ENCODE results near the gene HOXB4. TPM values are rescaled to one million over a fixed set of nuclear protein-coding genes. Genes with fewer than 3 reads are reported as not detected.

HOXB4 gene
- total and polyA plus RNA-seq, 5 experiments from 2014 or later, result 0.06 to 2.3 (median 0.95) TPM; not detected in 1

GRCh38 chr17:48574505-48575065 is 3.6 kb downstream of the HOXB4 start:
- Mint-ChIP-seq H3K27me3 (peaks cover 16 to 27% (median 24%) of the 10 kb centered on the region in 5 donors), H3K4me3 (no peak overlapping the region)
- POLR2A ChIA-PET, result interaction anchor here (0.7 to 1.5 kb wide), 3 partner anchors 8 to 121 kb away, joined by 3 to 4 read pairs (median 3); no protein-coding TSS in a partner anchor

GRCh38 chr17:48571826-48572417 is 6.2 kb downstream of the HOXB4 start:
- H3K4me1 Mint-ChIP-seq, result peaks cover 5 to 31% (median 9%) of the 10 kb centered on the region in 4 donors
- no peak overlapping the region for H3K27ac Mint-ChIP-seq
- no peak overlapping the region for H3K4me3 Mint-ChIP-seq
- H3K36me3 Mint-ChIP-seq, result peaks cover 0 to 3% (median 0%) of the 10 kb centered on the region in 3 donors
- no peak for DNase-seq
- H3K9me3 Mint-ChIP-seq, result no peaks in the 10 kb centered on the region
- POLR2A ChIA-PET, result no interaction called here
- ATAC-seq, result no peak
- peaks cover 9 to 22% (median 17%) of the 10 kb centered on the region in 5 donors for H3K27me3 Mint-ChIP-seq

More at GRCh38 chr17:48574505-48575065, 3.6 kb downstream of the HOXB4 start:
- Mint-ChIP-seq H3K9me3 (no peaks in the 10 kb centered on the region), H3K27ac (no peak overlapping the region), H3K4me1 (peaks cover 9 to 41% (median 25%) of the 10 kb centered on the region in 4 donors), H3K36me3 (no peaks in the 10 kb centered on the region)
- DNase-seq, result no peak
- no peak for ATAC-seq

GRCh38 chr17:48571024-48571818 is 6.9 kb downstream of the HOXB4 start:
- ATAC-seq (no peak), DNase-seq (peak in 1 of 10 donors; percentile 42)
- Mint-ChIP-seq H3K4me3 (no peak overlapping the region), H3K4me1 (peaks cover 4 to 27% (median 7%) of the 10 kb centered on the region in 4 donors), H3K36me3 (peaks cover 0 to 3% (median 0%) of the 10 kb centered on the region in 3 donors), H3K27me3 (peaks cover 9 to 20% (median 17%) of the 10 kb centered on the region in 5 donors), H3K9me3 (no peaks in the 10 kb centered on the region), H3K27ac (no peak overlapping the region)
- POLR2A ChIA-PET, result no interaction called here

GRCh38 chr17:48570325-48571023 is 7.7 kb downstream of the HOXB4 start:
- no peaks in the 10 kb centered on the region for H3K9me3 Mint-ChIP-seq
- peaks cover 0 to 3% (median 0%) of the 10 kb centered on the region in 3 donors for H3K36me3 Mint-ChIP-seq
- POLR2A ChIA-PET, result no interaction called here
- DNase-seq, result no peak
- H3K4me3 Mint-ChIP-seq, result no peak overlapping the region
- H3K27me3 Mint-ChIP-seq, result peaks cover 9 to 16% (median 14%) of the 10 kb centered on the region in 5 donors
- H3K27ac Mint-ChIP-seq, result peak overlapping the region in 1 of 10 donors; percentile 44
- peaks cover 4 to 22% (median 6%) of the 10 kb centered on the region in 4 donors for H3K4me1 Mint-ChIP-seq
- ATAC-seq, result no peak

DNA sequence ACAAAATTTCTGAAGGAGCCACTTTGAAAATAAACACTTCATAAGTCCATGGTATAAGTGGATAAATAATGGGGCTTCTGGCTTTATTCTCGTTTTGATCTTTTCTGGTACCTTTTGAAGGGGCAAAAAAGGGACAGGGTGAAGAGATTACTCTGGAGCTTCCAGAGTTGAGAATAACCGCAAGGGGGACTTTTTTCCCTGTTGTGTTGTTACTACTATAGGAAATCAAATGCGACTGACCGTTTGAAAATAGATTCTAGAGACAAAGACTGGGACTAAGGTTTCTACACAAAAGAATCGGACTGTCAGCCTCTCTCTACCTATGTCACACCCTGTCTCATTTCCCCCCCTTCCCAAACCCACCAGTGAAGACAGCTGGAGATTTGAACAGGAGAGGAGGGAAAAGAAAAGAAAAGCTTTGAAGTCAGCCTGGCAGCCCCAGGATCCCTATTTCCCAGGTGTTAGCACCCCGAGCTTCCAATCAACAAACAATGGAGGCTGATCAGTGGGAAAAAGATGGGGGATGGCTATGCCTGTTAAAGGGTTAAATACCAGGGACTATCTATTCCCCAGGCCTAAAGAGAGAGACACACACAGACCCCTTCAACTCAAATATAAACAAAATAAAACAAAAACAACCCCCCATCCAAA is 8.4 kb downstream of the HOXB4 start:
- H3K27ac Mint-ChIP-seq, result no peak overlapping the region
- POLR2A ChIA-PET, result no interaction called here

GRCh38 chr17:48569240-48569582 is 8.9 kb downstream of the HOXB4 start:
- POLR2A ChIA-PET, result no interaction called here
- H3K4me1 Mint-ChIP-seq, result peaks cover 3 to 23% (median 9%) of the 10 kb centered on the region in 4 donors

More for the DNA sequence above, 8.4 kb downstream of the HOXB4 start:
- Mint-ChIP-seq H3K4me1 (peaks cover 3 to 20% (median 7%) of the 10 kb centered on the region in 4 donors), H3K9me3 (no peaks in the 10 kb centered on the region), H3K4me3 (no peak overlapping the region), H3K27me3 (peaks cover 8 to 16% (median 16%) of the 10 kb centered on the region in 5 donors), H3K36me3 (peaks cover 0 to 3% (median 0%) of the 10 kb centered on the region in 3 donors)
- DNase-seq (no peak), ATAC-seq (no peak)

GRCh38 chr17:48568499-48569239 is 9.5 kb downstream of the HOXB4 start:
- DNase-seq, result peak in 1 of 10 donors; percentile 1
- H3K4me1 Mint-ChIP-seq, result peaks cover 3 to 25% (median 9%) of the 10 kb centered on the region in 4 donors
- POLR2A ChIA-PET, result no interaction called here

More at GRCh38 chr17:48569240-48569582, 8.9 kb downstream of the HOXB4 start:
- H3K27ac Mint-ChIP-seq, result no peak overlapping the region
- no peak for ATAC-seq
- no peak overlapping the region for H3K4me3 Mint-ChIP-seq
- no peak for DNase-seq
- H3K9me3 Mint-ChIP-seq, result no peaks in the 10 kb centered on the region
- peaks cover 2 to 18% (median 15%) of the 10 kb centered on the region in 5 donors for H3K27me3 Mint-ChIP-seq
- peaks cover 0 to 3% (median 0%) of the 10 kb centered on the region in 3 donors for H3K36me3 Mint-ChIP-seq

DNA sequence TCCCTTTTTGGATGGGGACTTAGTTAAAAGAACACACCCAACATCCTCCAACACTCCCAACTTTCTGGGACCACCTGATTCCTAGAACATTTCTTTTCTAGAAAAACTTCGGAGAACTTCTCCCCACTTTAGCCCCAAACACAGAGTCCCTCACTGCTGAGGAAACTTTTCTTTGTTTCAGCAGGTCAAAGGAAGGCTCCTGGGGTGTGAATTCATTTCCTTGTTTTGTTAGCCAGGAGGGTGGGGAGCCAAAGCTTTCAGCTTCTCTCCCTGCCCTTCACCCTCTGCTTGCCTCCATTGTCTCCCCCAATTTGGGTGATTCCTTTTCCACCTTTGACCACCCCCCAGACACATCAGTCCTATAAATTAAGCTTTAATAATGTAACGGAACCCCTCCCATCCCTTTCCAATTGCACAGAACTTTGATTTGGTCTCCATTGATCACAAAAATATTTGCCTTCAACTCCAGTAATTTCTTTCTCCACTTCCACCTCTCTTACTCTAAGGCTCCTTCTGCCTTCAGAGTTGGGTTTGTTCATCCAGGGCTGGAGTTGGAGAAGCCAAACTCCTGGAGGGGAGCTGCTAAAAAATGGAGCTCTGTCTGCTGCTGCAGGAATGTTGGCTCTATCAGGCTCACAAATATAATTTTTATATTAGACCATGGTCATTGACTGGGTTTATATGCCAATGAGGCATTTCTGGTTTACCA is 10.3 kb downstream of the HOXB4 start:
- peaks cover 0 to 3% (median 0%) of the 10 kb centered on the region in 3 donors for H3K36me3 Mint-ChIP-seq
- ATAC-seq, result no peak
- POLR2A ChIA-PET, result interaction anchor here (0.9 kb wide), 1 partner anchor 20 kb away, joined by 3 read pairs; no protein-coding TSS in a partner anchor
- peaks cover 9 to 26% (median 19%) of the 10 kb centered on the region in 5 donors for H3K27me3 Mint-ChIP-seq
- no peak overlapping the region for H3K4me3 Mint-ChIP-seq
- H3K4me1 Mint-ChIP-seq, result peaks cover 3 to 22% (median 8%) of the 10 kb centered on the region in 4 donors
- DNase-seq, result peak in 1 of 10 donors; percentile 10
- H3K9me3 Mint-ChIP-seq, result no peaks in the 10 kb centered on the region
- H3K27ac Mint-ChIP-seq, result no peak overlapping the region

More at GRCh38 chr17:48568499-48569239, 9.5 kb downstream of the HOXB4 start:
- peak overlapping the region in 1 of 10 donors; percentile 21 for H3K27ac Mint-ChIP-seq
- H3K36me3 Mint-ChIP-seq, result peaks cover 0 to 3% (median 0%) of the 10 kb centered on the region in 3 donors
- no peaks in the 10 kb centered on the region for H3K9me3 Mint-ChIP-seq
- peak overlapping the region in 4 of 10 donors; percentile 8 to 39 (median 13) for H3K4me3 Mint-ChIP-seq
- peaks cover 0 to 20% (median 14%) of the 10 kb centered on the region in 5 donors for H3K27me3 Mint-ChIP-seq
- ATAC-seq, result no peak

- ATAC-seq (no peak), DNase-seq (no peak)
- peaks cover 0 to 3% (median 0%) of the 10 kb centered on the region in 3 donors for H3K36me3 Mint-ChIP-seq
- no peak overlapping the region for H3K4me3 Mint-ChIP-seq
- POLR2A ChIA-PET, result interaction anchor here (0.9 to 1.9 kb wide), 2 partner anchors 8 to 19 kb away, joined by 3 to 4 read pairs; no protein-coding TSS in a partner anchor
- peaks cover 13 to 31% (median 22%) of the 10 kb centered on the region in 5 donors for H3K27me3 Mint-ChIP-seq
- no peaks in the 10 kb centered on the region for H3K9me3 Mint-ChIP-seq
- H3K27ac Mint-ChIP-seq, result no peak overlapping the region
- H3K4me1 Mint-ChIP-seq, result peaks cover 3 to 26% (median 9%) of the 10 kb centered on the region in 4 donors
Observed at GRCh38 chr17:48567209-48567608, 10.9 kb downstream of the HOXB4 start.

- DNase-seq (peak in 1 of 10 donors; percentile 18), ATAC-seq (no peak)
- POLR2A ChIA-PET, result interaction anchor here (0.6 to 1.9 kb wide), 3 partner anchors 8 to 18 kb away, joined by 3 to 5 read pairs (median 4); no protein-coding TSS in a partner anchor
- no peaks in the 10 kb centered on the region for H3K9me3 Mint-ChIP-seq
- H3K4me1 Mint-ChIP-seq, result peaks cover 3 to 31% (median 10%) of the 10 kb centered on the region in 4 donors
- H3K27me3 Mint-ChIP-seq, result peaks cover 13 to 31% (median 22%) of the 10 kb centered on the region in 5 donors
- H3K4me3 Mint-ChIP-seq, result no peak overlapping the region
- no peak overlapping the region for H3K27ac Mint-ChIP-seq
- peaks cover 0 to 3% (median 0%) of the 10 kb centered on the region in 3 donors for H3K36me3 Mint-ChIP-seq
Observed at GRCh38 chr17:48566717-48567116, 11.4 kb downstream of the HOXB4 start.
